ENCODE measurements around the gene ABI3.

Gene ABI3

DNA sequence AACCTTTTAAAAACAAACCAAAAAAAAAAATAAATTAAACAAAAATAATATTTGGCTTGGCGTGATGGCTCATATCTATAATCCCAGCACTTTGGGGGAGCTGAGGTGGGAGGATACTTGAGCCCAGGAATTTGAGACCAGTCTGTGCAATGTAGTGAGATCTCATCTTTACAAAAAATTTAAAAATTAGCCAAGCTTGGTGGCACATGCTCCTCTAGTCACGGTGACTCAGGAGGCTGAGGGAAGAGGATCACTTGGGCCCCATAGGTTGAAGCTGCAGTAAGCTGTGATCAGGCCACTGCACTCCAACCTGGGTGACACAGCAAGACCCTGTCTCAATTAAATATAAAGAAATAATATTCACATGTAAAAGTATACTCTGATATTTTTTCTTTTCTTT is 12.3 kb upstream of the ABI3 start:
- DNase-seq: no peak

DNA sequence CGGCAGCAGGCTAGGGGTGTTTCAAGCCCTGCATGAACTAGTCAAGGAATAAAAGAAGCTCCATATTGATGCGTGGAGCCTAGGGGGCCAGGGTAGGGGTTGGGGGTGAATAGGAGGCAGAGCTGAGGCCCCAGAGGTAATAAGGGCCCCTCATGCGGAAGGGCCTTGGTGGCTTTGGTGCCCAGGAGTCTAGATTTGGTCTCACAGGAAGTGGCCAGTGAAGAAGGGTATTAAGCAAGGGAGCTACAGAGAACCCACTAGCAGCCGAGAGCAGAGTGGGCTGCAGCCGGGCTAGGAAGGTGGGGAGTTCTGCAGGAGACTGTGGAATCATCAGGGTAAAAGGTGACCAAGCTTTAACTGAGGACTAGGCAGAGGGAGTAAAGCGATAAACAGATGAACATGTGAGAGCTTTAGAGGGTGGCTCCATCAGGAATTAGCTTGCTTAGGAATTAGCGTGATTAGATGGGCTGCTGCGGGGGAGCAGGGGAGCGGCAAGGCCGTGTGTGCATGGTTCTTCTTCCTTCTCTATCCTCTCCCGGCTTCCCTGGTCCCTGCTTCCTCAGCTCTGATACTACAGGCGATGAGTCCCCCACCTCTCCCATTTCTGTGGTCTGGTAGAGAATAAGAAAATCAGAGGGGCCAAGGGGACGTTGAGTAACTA is 10.0 kb upstream of the ABI3 start:
- no peak for DNase-seq

DNA sequence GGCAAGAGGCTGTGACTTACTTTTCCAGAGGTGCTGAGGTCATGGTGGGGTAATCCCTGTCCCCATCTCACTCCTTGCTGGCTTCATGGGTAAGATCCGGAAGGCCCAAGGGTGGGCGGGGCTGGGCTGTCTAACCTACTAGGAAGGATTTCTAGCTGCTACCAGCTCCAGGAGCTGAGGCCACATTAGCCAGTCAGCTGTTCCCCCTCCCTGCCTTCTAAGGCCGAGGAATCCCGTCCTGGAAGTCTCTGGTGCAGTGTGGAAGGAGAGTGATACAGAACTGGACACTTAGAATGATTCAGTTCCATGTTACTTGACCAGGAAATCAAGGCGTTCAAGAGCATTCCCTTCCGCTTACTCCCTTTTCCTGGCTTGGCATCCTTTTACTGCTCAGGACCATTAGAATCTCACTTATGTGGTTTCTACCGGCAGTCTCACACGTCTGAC is 9.0 kb upstream of the ABI3 start:
- DNase-seq: no peak

DNA sequence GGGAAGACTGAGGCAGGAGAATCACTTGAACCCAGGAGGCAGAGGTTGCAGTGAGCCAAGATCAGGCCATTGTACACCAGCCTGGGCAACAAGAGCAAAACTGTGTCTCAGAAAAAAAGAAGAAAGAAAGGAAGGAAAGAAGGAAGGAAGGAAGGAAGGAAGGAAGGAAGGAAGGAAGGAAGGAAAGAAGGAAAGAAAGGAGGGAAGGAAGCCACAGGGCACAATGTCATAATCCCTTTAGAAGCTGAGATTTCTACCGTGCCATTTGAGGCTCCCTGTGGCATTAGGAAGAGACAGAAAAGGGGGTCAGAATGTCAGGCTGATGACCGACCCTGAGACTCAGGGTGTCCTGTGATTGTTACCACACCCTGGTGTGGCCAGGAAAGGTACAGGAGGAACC is 6.7 kb upstream of the ABI3 start:
- DNase-seq: no peak

DNA sequence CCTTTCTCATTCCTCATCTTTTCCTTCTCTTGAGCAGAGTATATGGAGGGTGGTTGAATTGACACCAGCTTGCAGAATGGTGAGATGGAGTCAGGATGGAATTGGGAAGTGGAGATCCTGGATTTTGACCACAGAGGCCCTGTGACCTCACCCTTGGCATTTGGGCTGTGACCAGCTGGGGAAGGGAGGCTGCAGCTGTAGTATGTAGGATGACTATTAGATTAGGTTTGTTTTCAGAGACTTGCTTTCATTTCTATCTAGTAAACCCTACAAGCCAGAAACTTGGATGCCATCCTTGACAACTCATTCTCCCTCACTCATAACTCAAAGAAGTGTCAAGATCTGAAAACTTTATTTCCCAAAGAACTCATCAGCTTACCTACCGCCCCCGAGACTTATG is 6.0 kb upstream of the ABI3 start:
- no peak for DNase-seq

DNA sequence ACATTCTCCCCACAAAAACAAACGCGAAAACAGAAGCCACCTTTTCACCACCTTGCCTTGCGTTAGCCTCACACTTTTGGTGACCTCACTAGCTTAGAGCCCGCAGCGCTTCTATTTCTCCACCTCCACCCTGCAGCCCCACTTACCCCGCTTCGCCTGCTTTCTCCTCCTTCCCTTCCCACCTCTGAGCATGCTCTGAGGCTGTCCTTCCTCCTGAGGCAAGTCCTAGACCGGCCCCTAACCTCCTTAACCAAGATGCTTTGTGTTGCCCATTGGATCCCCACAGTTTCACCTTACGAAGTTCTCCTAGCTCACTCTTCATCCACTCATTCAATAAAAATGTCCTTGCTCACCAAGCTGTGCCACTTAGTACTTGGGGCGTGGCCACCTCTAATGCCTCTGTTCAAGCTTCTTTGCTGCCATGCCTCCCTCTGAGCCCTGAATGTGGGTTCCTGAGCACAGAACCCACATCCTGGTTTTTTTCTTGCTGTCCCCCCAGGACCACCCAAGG is 1.4 kb upstream of the ABI3 start:
- no peak for DNase-seq

DNA sequence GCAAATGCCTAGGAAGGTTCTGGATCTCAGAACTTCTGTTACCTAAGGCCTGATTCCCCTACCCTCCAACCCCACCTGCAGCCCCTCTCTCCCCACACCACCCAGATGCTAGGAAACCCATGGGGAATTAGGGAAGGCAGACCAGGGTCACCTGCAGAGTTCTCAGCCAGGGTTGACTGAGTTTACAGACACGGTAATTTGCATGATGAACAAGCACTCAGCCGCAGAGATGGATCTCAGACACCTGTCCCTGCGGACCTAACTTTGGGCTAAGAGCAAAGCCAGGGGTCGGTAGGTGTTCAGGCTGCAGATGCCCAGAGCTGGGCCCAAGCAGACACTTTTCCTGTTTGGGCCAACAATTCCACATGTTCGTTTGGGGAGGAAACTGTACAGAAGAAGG is 2.9 kb downstream of the ABI3 start:
- no peak for DNase-seq

DNA sequence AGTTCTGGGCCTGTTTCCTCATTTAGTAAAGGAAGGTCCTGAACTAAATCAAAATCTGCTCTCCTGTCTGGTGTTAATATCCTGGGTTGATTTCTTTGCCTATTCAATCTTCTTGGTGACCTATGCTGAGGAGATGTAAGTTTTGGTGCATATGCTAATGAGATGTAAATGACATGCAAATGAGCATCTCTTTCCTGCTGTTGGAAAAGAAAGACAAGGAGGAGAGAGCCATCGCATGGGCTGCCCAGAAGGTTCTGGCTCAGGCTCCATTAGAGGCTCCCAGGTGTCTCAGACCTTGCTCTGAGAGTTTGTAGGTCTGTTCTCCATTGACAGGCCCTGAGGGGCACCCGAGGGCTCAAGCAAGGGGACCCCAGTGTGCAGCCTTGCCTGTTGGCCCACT is 3.3 kb downstream of the ABI3 start:
- no peak for DNase-seq

DNA sequence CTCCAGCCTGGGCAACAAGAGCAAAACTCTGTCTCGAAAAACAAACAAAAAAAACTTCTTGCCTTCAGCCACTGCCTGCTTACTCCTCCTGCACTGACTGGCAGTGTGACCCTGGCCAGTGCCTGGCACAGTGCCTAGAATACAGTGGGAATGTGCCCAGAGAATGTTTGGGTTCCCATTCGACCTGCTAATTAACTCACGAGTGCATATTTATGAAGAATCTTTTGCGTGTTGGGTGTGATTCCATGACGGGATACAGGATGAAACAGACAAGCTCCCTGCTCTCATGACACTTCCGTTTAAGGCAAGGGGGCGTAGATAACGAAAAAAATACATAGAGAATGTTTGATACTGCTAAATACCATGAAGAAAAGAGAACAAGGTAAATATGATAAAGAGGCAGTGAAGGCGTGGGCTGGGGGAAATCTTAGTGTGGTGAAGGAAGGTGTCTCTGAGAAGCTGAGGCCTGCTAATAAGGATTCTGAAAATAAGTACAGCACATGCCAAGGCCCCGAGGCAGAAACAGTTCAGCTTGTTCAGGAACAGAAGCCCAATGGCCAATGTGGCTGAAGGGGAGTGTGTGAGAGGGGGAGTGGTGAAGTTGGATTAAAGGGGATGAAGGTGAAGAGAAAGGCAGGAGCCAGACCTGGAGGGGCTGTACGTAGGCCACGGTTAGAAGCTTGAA is 4.3 kb downstream of the ABI3 start:
- no peak for DNase-seq

DNA sequence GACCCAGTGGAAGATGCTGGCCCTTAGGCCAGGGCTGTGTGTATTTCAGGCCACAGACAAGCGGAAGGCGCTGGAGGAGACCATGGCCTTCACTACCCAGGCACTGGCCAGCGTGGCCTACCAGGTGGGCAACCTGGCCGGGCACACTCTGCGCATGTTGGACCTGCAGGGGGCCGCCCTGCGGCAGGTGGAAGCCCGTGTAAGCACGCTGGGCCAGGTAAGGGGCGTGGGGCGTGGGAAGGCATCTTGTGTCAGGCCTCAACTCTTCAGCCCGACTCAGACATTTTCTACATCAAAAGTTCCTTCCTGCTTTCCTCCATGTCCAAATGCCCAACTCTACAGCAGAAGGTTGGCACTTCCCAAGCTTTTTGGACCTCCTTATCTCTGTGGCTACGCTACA is 6.0 kb downstream of the ABI3 start:
- no peak for DNase-seq

DNA sequence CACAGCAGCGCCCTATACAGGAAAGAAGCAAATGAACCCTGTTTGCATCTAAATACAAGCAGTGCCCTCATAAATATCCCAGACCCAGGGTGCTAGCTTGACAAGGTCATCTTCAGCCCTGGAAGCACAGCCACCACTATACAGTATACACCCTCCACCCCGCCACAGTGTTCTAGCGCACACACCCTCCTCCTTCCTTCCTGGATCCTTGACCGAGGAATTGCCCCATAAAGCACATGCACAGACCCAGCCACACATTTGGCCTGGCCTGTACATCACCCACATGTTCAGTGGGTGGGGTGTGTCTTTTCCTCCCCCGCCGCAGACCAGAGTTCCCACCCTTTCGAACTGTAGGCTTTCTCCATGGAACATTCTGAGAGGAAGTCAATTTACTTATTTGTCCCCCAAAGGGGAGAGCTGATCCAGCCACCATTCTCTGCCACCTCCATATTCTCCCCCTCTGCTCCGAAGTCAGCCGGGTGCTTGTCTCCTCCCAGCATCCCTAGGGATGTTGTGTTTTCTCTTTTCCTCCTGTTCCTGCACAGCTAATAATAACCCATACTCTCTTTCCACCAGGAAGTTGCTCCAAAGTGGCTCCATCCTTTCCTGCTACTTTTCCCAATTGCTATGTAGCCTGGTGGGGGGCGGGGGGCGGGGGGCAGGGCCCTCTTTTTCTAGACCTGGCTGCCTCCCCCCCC is 6.6 kb downstream of the ABI3 start:
- no peak for DNase-seq

DNA sequence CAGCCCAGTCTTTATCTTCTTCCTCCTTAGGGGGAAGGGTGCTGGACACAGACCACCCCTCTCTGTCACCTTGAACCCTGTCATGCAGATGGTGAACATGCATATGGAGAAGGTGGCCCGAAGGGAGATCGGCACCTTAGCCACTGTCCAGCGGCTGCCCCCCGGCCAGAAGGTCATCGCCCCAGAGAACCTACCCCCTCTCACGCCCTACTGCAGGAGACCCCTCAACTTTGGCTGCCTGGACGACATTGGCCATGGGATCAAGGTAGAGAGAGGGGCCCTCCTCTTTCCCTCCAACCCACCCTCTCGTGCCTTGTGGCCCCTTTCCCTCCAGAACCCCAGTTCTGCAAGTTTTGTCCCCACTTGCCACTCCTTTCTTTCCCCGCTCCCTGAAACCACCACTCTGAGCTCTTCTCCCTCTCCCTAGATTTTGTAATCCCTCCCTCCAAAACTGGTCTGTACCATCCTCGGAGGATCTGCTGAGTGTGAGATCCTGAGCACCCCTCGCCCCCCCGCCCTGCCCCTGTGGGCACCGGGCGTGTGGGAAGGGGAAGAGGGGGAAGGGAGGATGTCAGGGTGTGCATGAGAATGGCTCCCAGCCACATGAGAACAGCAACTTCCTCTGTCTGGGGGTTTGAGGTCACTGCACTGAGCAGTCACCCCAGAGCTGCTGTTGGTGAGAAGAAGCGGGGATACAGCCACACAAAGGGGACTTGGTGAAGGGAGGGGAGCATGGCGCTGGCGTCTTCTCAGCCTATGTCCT is 7.3 kb downstream of the ABI3 start:
- DNase-seq: no peak

DNA sequence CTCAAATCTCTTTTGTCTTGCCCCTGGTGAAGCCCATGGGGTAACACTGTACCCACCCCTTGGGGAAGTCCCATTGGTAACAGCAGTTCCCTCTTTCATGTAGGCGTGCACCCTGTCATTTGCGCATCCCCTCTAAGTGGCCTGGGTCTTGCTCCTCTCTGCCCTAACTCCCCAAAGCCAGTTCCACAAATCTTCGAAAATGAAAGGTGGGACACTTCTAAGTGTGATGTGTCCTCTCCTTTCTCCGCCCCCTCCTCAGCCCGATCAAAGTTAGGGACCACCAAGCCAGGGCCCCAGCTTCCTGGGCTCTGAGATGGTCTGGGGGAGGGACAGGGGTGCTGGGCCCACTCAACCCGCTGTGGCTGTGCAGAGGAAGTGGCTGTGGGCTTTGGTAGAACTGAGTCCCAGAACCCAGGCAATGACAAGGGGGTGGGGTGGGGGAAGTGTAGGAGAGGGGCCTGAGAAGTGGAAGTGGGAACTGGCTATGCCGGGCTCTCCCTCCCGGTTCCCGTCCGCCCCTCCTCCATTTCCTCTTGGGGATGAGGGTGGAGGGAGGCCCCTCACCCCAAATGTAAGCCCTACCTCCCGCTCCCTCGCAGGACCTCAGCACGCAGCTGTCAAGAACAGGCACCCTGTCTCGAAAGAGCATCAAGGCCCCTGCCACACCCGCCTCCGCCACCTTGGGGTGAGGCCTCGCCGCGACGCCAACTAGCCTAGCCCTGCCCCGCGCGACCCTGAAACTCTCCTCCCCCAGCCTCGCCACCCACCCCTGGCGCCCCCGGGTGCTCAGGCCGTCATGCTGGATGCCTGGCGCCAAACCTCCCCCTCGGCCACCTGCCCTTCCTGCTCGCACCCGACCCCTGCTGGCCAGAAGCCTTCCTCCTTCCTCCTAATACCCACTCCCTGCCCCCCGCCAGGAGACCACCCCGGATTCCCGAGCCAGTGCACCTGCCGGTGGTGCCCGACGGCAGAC is 8.7 kb downstream of the ABI3 start:
- DNase-seq: no peak

DNA sequence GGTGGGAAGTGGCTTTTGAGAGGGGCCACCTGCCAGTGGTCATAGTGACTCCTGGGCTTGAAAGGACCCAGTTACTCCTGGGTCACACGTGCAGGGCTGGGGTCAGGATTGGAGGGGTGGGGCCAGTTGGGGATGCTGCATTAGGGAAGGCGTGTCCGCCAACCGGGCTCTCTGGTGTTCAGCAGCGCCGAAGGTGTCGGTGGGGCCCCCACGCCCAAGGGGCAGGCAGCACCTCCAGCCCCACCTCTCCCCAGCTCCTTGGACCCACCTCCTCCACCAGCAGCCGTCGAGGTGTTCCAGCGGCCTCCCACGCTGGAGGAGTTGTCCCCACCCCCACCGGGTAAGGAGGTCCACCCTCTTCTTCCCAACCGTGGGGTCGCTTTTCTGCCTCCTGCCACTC is 9.5 kb downstream of the ABI3 start:
- no peak for DNase-seq

DNA sequence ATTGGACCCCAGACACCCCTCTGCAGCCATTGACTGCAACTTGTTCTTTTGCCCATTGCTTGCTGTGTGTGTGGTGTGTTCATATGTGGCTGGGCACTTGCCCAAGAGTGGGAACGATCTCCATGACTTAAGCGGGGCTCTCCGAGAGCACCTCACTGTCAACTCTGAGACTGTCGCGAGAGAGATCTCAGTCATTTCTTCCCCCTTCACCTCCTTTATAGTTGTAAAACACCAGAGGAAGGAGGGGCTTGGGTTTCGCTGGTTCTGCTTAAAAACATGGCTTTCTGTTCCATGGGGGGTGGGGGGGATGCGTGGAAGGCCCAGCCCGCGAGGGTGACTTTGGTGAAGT is 12.6 kb downstream of the ABI3 start:
- DNase-seq: no peak

DNA sequence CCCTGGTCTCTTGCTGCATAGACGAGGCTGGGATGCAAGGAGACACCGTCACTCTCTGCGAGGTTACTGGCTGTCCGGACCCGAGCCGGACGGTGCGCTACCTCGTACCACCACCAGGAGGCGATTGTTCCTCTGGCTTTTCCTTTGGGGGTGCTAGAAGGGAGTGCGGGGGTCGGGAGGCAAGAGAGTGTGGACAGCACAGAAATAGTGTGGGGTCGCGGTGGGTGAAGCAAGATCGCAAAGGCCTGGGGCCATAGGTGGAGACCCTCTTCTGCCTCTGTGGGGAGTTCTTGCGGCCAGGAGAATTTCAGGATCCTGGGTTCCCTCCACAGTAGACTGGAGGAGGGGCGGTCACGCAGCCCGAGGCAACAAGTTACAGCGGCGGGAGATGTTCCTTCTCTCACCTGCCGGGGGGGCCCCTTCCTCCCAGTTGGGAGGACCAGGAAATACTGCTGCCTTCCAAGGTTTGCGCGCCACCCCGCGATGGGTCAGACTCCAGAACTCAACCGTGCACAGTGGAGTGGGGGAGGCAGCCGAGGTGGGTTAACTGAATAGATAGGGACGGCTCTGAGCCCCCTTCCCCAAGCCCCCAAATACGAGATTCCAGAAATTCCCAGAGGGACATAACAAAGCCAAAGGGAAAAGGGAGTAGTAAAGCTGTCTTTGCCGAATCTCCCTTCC is 13.2 kb downstream of the ABI3 start:
- DNase-seq: no peak

DNA sequence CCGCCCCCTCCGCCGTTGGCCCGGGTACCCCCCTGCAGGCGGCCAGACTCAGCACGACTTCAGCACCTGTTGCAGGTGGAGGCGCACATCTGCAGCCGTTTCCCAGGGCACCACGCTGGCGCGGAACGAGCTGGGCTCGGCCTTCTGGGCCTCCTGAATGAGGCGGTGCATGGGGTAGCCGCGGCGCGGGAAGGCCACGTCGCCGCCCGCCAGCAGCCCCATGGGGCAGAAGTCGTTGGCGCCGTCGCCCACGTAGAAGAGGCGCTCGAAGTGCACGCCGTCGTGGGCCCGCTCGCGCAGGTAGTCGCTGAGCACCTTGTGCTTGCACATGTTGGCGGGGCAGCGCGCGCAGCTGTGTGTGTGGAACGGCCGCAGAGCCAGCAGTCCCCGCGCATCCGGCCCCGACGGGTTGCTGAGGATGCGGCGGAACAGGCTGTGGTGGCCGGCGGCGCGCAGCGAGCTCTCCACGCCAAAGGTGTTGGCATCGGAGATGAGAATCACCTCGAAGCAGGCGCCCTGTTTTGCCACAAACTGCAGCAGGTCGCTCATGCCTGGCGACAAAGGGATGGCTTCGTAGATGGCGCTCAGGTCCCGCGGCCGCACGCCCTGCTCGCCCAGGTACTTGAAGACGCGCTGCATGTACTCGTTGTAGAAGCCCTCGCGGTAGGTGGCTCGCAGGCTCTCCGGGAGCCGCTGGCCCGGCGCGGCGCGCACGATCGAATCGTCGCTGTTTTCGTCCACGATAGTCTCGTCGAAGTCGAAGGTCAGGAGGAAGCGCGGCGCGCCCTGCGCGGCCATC is 13.9 kb downstream of the ABI3 start:
- DNase-seq: no peak

DNA sequence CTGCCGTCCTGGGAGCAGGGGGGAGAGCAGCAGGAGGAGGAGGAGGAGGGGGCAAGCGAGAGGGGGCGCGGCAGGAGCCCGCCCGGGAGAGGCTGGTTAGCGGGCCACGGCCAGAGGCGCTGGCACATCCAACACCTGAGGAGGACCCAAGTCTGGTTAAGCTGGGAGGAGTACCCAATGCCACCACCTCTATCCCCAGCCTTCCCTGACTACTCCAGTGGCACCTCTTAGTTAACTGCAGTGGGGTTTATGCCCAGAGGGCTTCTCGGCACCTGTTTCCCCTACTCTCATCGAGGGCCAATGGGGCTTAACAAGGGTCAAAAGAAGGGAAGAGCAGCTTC is 14.5 kb downstream of the ABI3 start:
- DNase-seq: no peak

DNA sequence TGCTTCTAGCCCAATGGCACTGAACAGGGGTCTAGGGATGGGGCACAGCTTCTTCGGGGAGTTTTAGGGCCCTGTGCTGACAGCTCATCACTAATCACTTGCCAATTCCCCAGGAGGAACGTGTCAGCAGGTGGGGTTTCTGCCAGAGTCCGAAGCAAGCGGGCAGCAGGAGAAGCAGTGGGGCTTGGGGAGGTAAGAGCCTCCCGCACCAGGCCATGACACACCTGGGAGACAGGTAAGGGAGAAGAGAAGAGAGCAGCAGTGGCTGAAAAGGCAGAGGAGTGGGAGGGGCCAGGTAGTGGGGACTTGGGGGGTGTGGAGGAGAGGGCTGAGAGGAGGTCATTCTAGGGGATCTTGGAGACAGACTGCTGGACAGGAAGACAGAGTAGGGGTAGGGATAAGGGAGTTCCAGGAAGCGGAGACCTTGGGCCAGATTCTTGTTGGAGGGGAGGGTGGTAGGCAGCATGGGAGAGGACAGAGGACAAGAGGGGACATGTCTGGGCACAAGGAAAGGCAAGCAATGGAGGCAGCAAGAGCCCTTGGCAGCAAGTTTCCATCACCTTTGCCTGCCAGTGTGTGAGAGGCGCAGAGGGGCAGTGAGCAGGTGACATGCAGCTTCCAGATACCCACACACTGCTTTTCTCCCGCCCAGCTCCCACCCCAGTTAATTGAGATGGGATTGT is 15.2 kb downstream of the ABI3 start:
- DNase-seq: no peak

DNA sequence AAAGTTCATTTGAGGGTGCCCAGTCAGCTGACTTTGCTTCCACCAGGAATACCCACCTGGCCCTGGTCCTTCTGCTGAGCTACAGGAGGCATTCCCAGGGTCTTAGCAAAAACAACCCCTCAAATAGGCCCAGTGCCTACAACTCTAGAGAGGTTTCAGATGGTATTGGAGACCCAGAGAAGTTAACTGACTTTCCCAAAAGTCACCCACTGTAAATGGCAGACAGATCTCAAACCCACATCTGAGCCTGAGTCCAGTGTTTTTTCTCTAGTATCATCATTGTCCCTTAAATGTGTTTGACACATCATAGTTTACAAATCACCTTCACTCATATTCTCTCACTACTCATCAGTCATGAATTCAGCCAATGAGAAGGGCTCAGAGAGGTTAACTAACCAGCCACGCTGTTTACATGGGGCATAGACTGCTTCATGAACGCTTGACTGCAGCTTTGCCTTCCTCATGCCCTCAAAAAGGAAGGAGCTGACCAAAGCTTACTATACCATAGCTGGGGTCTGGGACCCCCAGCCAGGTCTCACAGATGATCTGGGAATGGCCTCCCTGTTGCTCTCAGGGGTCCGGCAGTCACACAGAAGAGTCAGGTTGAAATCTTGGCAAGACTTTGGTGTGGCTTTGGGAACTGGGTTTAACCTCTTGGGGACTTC is 16.4 kb downstream of the ABI3 start:
- no peak for DNase-seq
